HCT116 (cell line): Measurements from ENCODE around the gene CCP110.

Source experiments
- CEBPB ChIP-seq: IDR thresholded peaks from 2 replicates; pipeline ENCODE4 v1.6.1; 2012; ENCODE audit warnings: low read depth
- EZH2 ChIP-seq: fragments of 200-600 bp; sonication (generic); IDR thresholded peaks from 2 replicates; pipeline ENCODE4 v1.6.1; 2017; ENCODE audit warnings: antibody characterized with exemption, mixed run types
- EZH2phosphoT487 ChIP-seq: fragments of 200-600 bp; IDR thresholded peaks from 2 replicates; pipeline ENCODE4 v1.6.1; 2018; ENCODE audit warnings: antibody characterized with exemption, borderline replicate concordance
- FOSL1 ChIP-seq: IDR thresholded peaks from 2 replicates; pipeline ENCODE4 v1.6.1; 2012; ENCODE audit warnings: low read depth
- JUND ChIP-seq: IDR thresholded peaks from 2 replicates; pipeline ENCODE4 v1.6.1; 2012
- POLR2A ChIP-seq: IDR thresholded peaks from 2 replicates; pipeline ENCODE4 v1.7.0; 2011; ENCODE audit warnings: borderline replicate concordance; ENCODE audit not compliant: insufficient read depth, insufficient read length; ENCODE audit errors: extremely low read depth
- POLR2AphosphoS5 ChIP-seq: IDR thresholded peaks from 2 replicates; pipeline ENCODE4 v1.6.1; 2011; ENCODE audit warnings: mild to moderate bottlenecking, low read depth, low read length, moderate library complexity
- RAD21 ChIP-seq: IDR thresholded peaks from 2 replicates; pipeline ENCODE4 v1.6.1; 2012; ENCODE audit warnings: low read depth, mild to moderate bottlenecking
- REST ChIP-seq: IDR thresholded peaks from 2 replicates; pipeline ENCODE4 v1.6.1; 2012; ENCODE audit warnings: low read depth
- SP1 ChIP-seq: IDR thresholded peaks from 2 replicates; pipeline ENCODE4 v1.6.1; 2012; ENCODE audit warnings: low read depth
- SRF ChIP-seq: IDR thresholded peaks from 2 replicates; pipeline ENCODE4 v1.6.1; 2012; ENCODE audit warnings: low read depth
- ZNF274 ChIP-seq: fragments of 200-500 bp; sonication (Bioruptor generic); IDR thresholded peaks from 2 replicates; pipeline ENCODE4 v1.6.1; 2014; ENCODE audit warnings: mild to moderate bottlenecking, low read depth, low read length, inconsistent platforms
- TF ChIP-seq, protein P1 (sequence below), 3 experiments: fragments of 200-600 bp in 1 of 3; sonication (generic) in 1 of 3; IDR thresholded peaks in 2 of 3; conservative IDR thresholded peaks in 1 of 3; 2 replicates each; pipeline ENCODE4 v1.5.1; 2012 to 2017; ENCODE audit warnings: low read depth in 2 of 3, low read length in 2 of 3, antibody characterized with exemption in 1 of 3, borderline replicate concordance in 1 of 3, control low read depth in 1 of 3, mild to moderate bottlenecking in 1 of 3, mixed read lengths in 1 of 3, mixed run types in 1 of 3, moderate library complexity in 1 of 3; ENCODE audit not compliant: insufficient read depth in 1 of 3
- TF ChIP-seq, protein P2 (sequence below): IDR thresholded peaks from 2 replicates; pipeline ENCODE4 v1.6.1; 2011; ENCODE audit warnings: mild to moderate bottlenecking, low read length, moderate library complexity; ENCODE audit not compliant: insufficient replicate concordance; ENCODE audit errors: extremely low read depth

GRCh38 chr16:19507867-19508266 is 15.9 kb upstream of the CCP110 start:
- TF ChIP-seq, protein P1, sequence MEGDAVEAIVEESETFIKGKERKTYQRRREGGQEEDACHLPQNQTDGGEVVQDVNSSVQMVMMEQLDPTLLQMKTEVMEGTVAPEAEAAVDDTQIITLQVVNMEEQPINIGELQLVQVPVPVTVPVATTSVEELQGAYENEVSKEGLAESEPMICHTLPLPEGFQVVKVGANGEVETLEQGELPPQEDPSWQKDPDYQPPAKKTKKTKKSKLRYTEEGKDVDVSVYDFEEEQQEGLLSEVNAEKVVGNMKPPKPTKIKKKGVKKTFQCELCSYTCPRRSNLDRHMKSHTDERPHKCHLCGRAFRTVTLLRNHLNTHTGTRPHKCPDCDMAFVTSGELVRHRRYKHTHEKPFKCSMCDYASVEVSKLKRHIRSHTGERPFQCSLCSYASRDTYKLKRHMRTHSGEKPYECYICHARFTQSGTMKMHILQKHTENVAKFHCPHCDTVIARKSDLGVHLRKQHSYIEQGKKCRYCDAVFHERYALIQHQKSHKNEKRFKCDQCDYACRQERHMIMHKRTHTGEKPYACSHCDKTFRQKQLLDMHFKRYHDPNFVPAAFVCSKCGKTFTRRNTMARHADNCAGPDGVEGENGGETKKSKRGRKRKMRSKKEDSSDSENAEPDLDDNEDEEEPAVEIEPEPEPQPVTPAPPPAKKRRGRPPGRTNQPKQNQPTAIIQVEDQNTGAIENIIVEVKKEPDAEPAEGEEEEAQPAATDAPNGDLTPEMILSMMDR (IDR thresholded peaks at IDR 0.05 in 2 of 3, conservative IDR thresholded peaks at IDR 0.05 in 1 of 3; ENCODE audit: borderline replicate concordance in 1 of 3, insufficient read depth in 1 of 3, low read depth in 2 of 3, low read length in 2 of 3) = no peak
- no peak for TF ChIP-seq POLR2AphosphoS5
- TF ChIP-seq RAD21 = no peak
- no peak for TF ChIP-seq ZNF274
- TF ChIP-seq EZH2 = no peak
- TF ChIP-seq JUND = no peak
- no peak for TF ChIP-seq POLR2A
- no peak for TF ChIP-seq FOSL1
- TF ChIP-seq SP1 = no peak
- TF ChIP-seq REST = no peak
- TF ChIP-seq EZH2phosphoT487 = no peak
- TF ChIP-seq SRF = no peak
- TF ChIP-seq, protein P2, sequence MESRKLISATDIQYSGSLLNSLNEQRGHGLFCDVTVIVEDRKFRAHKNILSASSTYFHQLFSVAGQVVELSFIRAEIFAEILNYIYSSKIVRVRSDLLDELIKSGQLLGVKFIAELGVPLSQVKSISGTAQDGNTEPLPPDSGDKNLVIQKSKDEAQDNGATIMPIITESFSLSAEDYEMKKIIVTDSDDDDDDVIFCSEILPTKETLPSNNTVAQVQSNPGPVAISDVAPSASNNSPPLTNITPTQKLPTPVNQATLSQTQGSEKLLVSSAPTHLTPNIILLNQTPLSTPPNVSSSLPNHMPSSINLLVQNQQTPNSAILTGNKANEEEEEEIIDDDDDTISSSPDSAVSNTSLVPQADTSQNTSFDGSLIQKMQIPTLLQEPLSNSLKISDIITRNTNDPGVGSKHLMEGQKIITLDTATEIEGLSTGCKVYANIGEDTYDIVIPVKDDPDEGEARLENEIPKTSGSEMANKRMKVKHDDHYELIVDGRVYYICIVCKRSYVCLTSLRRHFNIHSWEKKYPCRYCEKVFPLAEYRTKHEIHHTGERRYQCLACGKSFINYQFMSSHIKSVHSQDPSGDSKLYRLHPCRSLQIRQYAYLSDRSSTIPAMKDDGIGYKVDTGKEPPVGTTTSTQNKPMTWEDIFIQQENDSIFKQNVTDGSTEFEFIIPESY = no peak
- no peak for TF ChIP-seq CEBPB
